WTC11 (cell line): ENCODE results near the gene RAB17.
"Not testable (repeated sequence)": the region's sequence is repeated elsewhere in the genome, so short reads cannot be mapped to it uniquely, and the experiment has no call there.

ENCODE experiments used
- CTCF ChIP-seq: fragments of 200-600 bp; IDR thresholded peaks from 2 replicates; pipeline ENCODE4 v1.8.0; 2022; ENCODE audit warnings: antibody characterized with exemption
- ELF4 ChIP-seq: sonication (generic); formaldehyde crosslinking; IDR thresholded peaks from 2 replicates; pipeline ENCODE4 v1.8.1; 2022; ENCODE audit warnings: low read depth, mild to moderate bottlenecking, moderate library complexity, missing genetic modification reagents
- SMAD3 ChIP-seq: sonication (generic); formaldehyde crosslinking; IDR thresholded peaks from 2 replicates; pipeline ENCODE4 v1.8.0; 2022; ENCODE audit warnings: missing genetic modification reagents, mild to moderate bottlenecking, borderline replicate concordance

- TF ChIP-seq CTCF; SMAD3 (CRISPR knock-in tag); ELF4 (CRISPR knock-in tag): not testable (repeated sequence)
Measured at GRCh38 chr2:237606522-237606921, 16.0 kb upstream of the RAB17 start.
